ENCODE results near the gene NTM.

NTM gene

DNA sequence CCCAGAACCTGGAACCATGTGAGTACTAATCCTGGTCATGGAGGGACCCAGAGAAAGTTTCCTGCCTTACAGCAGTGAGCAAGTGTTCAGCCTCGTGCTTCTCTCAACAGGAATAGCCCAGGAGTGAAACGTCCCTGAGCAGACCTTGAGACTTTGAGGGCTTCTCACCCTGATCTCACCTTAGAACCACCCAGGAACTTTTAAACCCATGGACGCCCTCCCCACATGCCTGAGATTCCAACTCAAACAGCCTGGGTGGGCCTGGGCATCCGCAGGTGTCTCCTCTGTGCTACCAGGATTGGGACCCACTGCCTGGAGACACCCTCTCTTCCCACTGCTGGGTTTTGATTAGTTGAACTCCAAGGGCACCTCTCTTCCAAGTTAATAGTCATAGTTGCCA is 297.2 kb downstream of the NTM start:
- no peak overlapping the region for H3K4me3 ChIP-seq (ENCODE audit: low read depth, low read length)
- TF ChIP-seq, protein P1, sequence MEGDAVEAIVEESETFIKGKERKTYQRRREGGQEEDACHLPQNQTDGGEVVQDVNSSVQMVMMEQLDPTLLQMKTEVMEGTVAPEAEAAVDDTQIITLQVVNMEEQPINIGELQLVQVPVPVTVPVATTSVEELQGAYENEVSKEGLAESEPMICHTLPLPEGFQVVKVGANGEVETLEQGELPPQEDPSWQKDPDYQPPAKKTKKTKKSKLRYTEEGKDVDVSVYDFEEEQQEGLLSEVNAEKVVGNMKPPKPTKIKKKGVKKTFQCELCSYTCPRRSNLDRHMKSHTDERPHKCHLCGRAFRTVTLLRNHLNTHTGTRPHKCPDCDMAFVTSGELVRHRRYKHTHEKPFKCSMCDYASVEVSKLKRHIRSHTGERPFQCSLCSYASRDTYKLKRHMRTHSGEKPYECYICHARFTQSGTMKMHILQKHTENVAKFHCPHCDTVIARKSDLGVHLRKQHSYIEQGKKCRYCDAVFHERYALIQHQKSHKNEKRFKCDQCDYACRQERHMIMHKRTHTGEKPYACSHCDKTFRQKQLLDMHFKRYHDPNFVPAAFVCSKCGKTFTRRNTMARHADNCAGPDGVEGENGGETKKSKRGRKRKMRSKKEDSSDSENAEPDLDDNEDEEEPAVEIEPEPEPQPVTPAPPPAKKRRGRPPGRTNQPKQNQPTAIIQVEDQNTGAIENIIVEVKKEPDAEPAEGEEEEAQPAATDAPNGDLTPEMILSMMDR (IDR thresholded peaks at IDR 0.05; ENCODE audit: low read depth, low read length, missing control alignments): no peak
- no peak for DNase-seq (ENCODE audit: low read depth)

DNA sequence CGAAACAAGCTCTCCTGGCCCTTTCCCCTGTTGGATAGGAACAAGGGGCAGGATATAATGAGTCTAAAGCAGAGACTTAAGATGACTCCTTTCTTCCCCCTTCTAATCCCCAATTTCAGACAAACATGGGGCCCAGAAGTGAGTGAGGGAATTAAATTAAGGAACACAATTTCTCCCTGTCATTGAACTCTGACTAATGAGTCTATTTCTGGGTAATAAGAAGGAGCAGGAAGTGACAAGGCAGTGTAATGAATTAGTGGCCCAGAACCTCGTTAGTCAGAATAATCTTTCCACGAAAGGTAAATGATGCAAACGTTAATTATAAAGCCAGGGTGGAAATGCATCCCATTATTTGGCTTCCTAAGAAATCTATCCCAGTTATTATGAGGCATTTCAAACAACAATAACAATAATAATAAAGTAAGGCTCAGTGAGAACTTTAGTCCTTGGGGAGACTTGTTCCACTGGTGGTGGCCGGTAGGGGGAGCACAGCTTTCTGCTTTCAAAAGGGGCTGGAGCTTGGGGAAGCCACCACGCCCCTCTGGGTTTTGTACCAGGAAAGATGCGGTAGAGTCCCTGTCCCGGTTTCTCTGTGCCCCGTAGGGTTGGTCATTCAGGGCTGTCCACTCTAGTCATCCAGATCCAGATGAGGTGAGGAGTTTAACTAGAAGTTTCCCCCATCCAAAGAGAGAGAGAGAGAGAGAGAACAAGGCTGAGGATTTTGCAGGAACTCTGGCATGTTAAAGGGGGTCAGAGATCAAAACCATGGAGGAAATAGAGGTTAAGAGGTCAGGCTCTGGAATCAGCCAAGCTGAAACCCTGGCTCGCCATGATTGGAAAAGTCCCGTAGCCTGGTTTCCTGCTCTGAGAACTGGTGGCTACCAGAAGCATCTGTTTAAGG is 298.3 kb downstream of the NTM start:
- DNase-seq (ENCODE audit: low read depth): no peak
- TF ChIP-seq, protein P1 (IDR thresholded peaks at IDR 0.05; ENCODE audit: low read depth, low read length, missing control alignments): peak; percentile 84
- no peak overlapping the region for H3K4me3 ChIP-seq (ENCODE audit: low read depth, low read length)

- no peak for DNase-seq (ENCODE audit: low read depth)
- TF ChIP-seq, protein P1 (IDR thresholded peaks at IDR 0.05; ENCODE audit: low read depth, low read length, missing control alignments): no peak
- H3K4me3 ChIP-seq (ENCODE audit: low read depth, low read length): no peak overlapping the region
Measured at GRCh38 chr11:131669401-131669780, 299.0 kb downstream of the NTM start.

DNA sequence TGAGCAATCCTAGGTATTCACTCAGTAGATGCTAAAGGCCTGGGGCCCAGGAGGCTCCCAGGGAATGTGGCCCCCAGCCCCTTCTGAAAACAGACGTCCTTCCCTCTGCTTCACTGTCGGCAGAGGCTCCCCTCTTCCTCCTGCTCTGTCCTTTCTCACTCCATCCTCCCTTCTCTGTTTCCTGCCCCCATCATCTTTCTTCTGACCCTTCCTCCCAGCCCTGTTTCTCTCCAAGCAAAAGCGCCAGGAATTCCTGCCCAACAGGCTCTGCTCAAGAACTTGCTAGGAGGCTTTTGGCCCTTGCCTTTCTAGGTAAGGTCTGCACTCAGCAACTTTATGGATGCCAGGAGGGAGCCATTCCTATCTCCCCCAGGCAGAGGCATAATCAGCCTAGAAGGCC is 300.5 kb downstream of the NTM start:
- TF ChIP-seq, protein P1 (IDR thresholded peaks at IDR 0.05; ENCODE audit: low read depth, low read length, missing control alignments): no peak
- H3K4me3 ChIP-seq (ENCODE audit: low read depth, low read length): no peak overlapping the region
- no peak for DNase-seq (ENCODE audit: low read depth)

DNA sequence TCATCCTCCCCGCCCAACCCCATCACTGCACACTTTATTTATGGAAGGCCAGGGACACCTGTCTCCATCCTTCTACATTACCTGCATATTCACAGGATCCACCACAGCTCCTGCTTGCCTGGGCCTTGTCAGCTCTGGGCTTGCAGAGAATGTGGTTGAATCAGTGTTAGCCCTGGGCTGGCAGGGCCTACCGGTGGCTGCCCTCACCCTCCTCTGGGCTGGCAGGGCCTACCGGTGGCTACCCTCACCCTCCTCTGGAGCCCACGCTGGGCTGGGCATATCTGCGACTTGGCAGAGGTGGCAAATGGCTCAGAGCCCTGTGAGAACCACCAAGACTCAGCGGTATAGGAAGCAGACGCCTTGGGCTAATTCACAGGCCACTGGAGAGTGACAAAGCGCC is 300.9 kb downstream of the NTM start:
- TF ChIP-seq, protein P1 (IDR thresholded peaks at IDR 0.05; ENCODE audit: low read depth, low read length, missing control alignments): no peak
- H3K4me3 ChIP-seq (ENCODE audit: low read depth, low read length): no peak overlapping the region
- DNase-seq (ENCODE audit: low read depth): no peak

- DNase-seq (ENCODE audit: low read depth): no peak
- no peak overlapping the region for H3K4me3 ChIP-seq (ENCODE audit: low read depth, low read length)
- TF ChIP-seq, protein P1 (IDR thresholded peaks at IDR 0.05; ENCODE audit: low read depth, low read length, missing control alignments): no peak
Measured at GRCh38 chr11:131671734-131672133, 301.3 kb downstream of the NTM start.

DNA sequence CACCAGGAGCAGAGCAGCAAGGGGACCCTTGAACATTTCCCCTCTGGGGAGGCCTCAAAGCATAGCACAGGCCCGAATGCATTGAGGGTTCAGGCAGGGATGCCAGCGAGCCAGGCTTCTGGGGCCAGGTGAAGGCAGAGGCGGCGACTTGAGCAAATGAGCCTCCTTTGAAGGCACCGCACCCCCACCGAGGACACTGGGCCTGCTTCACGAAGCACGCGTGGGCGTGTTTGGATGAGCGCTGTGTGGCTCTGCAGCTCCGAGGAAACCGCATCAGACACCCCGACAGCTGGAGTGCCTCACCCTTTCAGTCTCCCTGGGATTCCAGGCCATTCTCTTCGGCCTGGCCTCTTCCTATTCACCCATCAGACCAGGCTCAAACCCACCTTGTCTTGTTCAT is 301.8 kb downstream of the NTM start:
- TF ChIP-seq, protein P1 (IDR thresholded peaks at IDR 0.05; ENCODE audit: low read depth, low read length, missing control alignments): no peak
- no peak overlapping the region for H3K4me3 ChIP-seq (ENCODE audit: low read depth, low read length)
- no peak for DNase-seq (ENCODE audit: low read depth)

All from GM12864 (cell line).